IPS-18a (cell line): Measurements from ENCODE around the gene CLDN22.
"Not testable (repeated sequence)": the region's sequence is repeated elsewhere in the genome, so short reads cannot be mapped to it uniquely, and the experiment has no call there.

Source experiments
- H3K27ac ChIP-seq: one replicate; pipeline ENCODE4 v1.5.1; 2013; ENCODE audit warnings: low read length
- H3K27me3 ChIP-seq: one replicate; pipeline ENCODE4 v1.6.1; 2013; ENCODE audit warnings: mild to moderate bottlenecking, low read length; ENCODE audit not compliant: control insufficient read depth, insufficient read depth
- H3K36me3 ChIP-seq: one replicate; pipeline ENCODE4 v1.6.1; 2013; ENCODE audit warnings: low read depth, low read length; ENCODE audit not compliant: control insufficient read depth
- H3K4me1 ChIP-seq: one replicate; pipeline ENCODE4 v1.6.1; 2013; ENCODE audit warnings: low read depth, low read length; ENCODE audit not compliant: control insufficient read depth
- H3K4me3 ChIP-seq: one replicate; pipeline ENCODE4 v1.5.1; 2013; ENCODE audit warnings: low read length
- H3K9ac ChIP-seq: one replicate; pipeline ENCODE4 v1.6.1; 2013; ENCODE audit warnings: mild to moderate bottlenecking, low read length, moderate library complexity
- H3K9me3 ChIP-seq: one replicate; pipeline ENCODE4 v1.6.1; 2013; ENCODE audit warnings: low read depth, low read length; ENCODE audit not compliant: control insufficient read depth

The CLDN22 gene

DNA sequence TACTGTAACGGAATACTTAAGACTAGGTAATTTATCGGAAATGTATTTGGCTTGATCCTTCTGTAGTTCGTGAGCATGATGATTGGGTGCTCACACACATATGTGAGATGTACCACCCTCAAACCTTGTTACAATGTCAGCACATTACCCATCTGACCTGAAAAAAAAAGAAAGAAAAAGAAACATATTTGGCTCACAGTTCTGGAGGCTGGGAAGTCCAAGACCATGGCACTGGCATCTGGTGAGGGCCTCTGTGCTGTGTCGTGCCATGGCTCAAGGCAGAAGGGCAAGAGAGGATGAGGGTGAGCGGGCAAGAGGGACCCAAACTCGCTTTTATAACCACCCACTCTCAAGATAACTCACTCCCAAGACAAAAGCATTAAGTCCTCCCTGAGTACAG is 9.2 kb upstream of the CLDN22 start:
- Histone ChIP-seq H3K9ac (no peak overlapping the region), H3K27ac (no peak overlapping the region), H3K27me3 (no peaks in the 10 kb centered on the region), H3K9me3 (no peaks in the 10 kb centered on the region), H3K36me3 (no peaks in the 10 kb centered on the region), H3K4me1 (no peaks in the 10 kb centered on the region), H3K4me3 (no peak overlapping the region)

DNA sequence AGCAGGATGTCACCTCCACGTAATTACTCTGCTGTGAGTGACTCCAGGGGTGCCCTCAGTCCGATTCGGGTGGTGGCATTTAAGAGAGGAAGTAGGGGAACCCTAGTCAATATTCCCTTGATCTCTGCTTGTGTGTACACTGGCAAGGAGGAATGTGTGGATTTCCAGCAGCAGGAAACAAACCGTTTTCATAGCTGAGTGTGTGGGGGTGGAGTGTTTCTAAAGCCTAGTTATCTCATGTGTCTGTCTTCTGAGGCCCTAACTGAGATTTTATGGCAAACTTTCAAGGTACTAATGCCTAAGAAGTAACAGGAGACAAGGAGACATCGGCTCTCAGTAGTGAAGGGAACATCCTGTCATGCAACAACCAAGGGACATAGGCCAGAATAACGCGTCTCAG is 8.8 kb upstream of the CLDN22 start:
- H3K36me3 ChIP-seq = no peaks in the 10 kb centered on the region
- H3K4me3 ChIP-seq = no peak overlapping the region
- no peaks in the 10 kb centered on the region for H3K4me1 ChIP-seq
- H3K27ac ChIP-seq = no peak overlapping the region
- no peaks in the 10 kb centered on the region for H3K9me3 ChIP-seq
- no peak overlapping the region for H3K9ac ChIP-seq
- H3K27me3 ChIP-seq = no peaks in the 10 kb centered on the region

DNA sequence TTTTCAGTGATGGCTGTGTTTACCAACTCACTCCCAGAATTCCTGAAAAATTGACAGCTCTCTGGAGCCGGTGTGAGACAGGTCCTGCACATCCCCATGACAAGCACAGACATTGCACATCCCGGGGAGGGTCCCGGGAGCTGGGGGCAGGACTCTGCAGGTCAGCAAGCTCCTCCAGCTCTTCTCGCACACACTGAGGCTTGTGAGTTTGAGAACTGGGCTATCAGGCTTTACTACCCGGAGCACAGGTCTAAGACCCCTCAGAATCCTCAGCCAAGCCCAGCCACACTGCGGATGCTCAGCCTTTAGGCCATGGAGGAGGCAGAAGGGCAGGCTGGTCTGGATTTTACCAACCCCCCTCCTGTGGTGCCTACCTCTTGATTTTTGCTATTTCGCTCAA is 7.8 kb upstream of the CLDN22 start:
- no peak overlapping the region for H3K27ac ChIP-seq
- H3K4me1 ChIP-seq = no peaks in the 10 kb centered on the region
- H3K36me3 ChIP-seq = no peaks in the 10 kb centered on the region
- no peak overlapping the region for H3K4me3 ChIP-seq
- no peaks in the 10 kb centered on the region for H3K27me3 ChIP-seq
- no peaks in the 10 kb centered on the region for H3K9me3 ChIP-seq
- H3K9ac ChIP-seq = no peak overlapping the region

DNA sequence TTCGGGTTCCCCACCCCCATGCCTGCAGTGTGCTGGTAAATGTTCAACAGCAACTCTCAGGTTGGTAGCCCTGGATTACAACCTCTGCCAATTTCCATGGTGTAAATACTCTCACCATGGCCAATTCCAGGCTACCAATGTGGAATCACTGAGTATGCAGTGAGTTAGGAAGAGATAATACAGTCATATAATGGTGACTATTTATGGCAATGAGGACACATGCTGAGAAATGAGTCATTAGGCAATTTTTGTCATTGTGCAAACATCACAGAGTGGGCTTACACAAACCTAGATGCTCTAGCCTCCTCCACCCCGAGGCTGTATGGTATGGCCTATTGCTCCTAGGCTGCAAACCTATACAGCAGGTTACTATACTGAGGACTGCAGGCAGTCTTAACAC is 6.8 kb upstream of the CLDN22 start:
- no peaks in the 10 kb centered on the region for H3K4me1 ChIP-seq
- no peaks in the 10 kb centered on the region for H3K27me3 ChIP-seq
- H3K9me3 ChIP-seq = no peaks in the 10 kb centered on the region
- H3K9ac ChIP-seq = no peak overlapping the region
- H3K4me3 ChIP-seq = no peak overlapping the region
- H3K27ac ChIP-seq = no peak overlapping the region
- H3K36me3 ChIP-seq = no peaks in the 10 kb centered on the region

DNA sequence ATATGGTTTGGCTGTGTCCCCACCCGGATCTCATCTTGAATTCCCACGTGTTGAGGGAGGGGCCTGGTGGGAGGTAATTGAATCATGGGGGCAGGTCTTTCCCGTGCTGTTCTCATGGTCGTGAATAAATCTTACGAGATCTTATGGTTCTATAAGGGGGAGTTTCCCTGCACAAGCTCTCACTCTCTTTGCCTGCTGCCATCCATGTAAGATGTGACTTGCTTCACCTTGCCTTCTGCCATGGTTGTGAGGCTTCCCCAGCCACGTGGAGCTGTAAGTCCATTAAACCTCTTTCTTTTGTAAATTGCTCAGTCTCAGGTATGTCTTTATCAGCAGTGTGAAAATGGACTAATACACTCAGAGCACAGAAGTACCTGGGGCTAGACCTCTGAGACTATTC is 6.3 kb upstream of the CLDN22 start:
- not testable (repeated sequence) for H3K27ac ChIP-seq, H3K9ac ChIP-seq, H3K27me3 ChIP-seq, H3K4me3 ChIP-seq, H3K36me3 ChIP-seq, H3K4me1 ChIP-seq, H3K9me3 ChIP-seq

DNA sequence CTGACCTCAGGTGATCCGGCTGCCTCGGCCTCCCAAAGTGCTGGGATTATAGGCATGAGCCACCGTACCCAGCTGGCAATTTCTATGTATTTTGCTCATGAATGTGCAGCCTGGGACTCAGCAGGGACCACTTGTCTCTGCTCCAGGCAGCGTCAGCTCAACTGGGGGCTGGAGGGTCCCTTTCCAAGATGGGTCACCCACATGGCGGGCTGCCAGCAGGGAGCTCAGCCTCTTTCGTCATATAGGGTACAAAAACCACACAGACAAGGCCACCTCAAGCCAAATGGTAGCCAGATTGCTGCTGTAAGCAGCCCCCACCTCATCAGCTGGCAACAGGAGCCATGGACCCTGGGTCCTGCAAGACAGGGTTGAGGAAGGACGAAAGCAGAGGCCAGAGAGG is 4.5 kb upstream of the CLDN22 start:
- Histone ChIP-seq H3K9ac (no peak overlapping the region), H3K4me1 (no peaks in the 10 kb centered on the region), H3K4me3 (no peak overlapping the region), H3K27me3 (no peaks in the 10 kb centered on the region), H3K36me3 (no peaks in the 10 kb centered on the region), H3K27ac (no peak overlapping the region), H3K9me3 (no peaks in the 10 kb centered on the region)

DNA sequence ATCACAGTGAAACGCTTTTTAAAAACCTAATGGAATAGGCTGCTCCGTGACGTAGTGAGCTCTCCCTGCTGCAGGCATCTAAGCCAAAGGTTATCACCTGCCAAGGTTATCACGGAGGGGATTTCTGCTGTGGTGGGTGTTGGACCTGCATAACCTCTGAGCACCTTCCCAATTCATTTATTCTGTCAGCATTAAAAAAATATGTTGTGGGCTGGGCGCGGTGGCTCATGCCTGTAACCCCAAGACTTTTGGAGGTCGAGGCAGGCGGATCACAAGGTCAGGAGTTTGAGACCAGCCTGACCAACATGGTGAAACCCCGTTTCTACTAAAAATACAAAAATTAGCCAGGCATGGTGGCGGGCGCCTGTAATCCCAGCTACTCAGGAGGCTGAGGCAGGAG is 4.0 kb upstream of the CLDN22 start:
- H3K9ac ChIP-seq, H3K9me3 ChIP-seq, H3K27ac ChIP-seq, H3K4me1 ChIP-seq, H3K4me3 ChIP-seq, H3K27me3 ChIP-seq, H3K36me3 ChIP-seq: not testable (repeated sequence)

DNA sequence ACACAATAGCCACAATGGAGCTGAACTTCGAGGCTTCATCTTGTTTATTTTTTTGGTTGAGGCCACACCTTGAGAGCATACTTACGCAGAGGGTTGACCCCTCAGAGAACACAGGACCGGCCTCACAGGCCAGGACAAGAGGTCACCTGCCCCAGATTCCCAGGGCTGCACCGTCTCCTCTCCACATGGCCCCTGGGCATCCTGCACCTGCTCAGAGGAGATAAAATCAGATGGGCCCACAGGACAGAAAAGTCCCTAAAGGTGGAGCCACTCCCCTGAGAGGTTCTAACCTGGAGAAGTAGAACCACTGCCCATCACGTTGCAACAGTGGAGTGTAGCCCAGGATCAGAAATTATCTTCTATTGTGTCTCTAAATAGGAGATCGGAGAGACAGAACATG is 3.2 kb upstream of the CLDN22 start:
- Histone ChIP-seq H3K9me3 (no peaks in the 10 kb centered on the region), H3K27ac (no peak overlapping the region), H3K4me1 (no peaks in the 10 kb centered on the region), H3K4me3 (no peak overlapping the region), H3K36me3 (no peaks in the 10 kb centered on the region), H3K27me3 (no peaks in the 10 kb centered on the region), H3K9ac (no peak overlapping the region)

DNA sequence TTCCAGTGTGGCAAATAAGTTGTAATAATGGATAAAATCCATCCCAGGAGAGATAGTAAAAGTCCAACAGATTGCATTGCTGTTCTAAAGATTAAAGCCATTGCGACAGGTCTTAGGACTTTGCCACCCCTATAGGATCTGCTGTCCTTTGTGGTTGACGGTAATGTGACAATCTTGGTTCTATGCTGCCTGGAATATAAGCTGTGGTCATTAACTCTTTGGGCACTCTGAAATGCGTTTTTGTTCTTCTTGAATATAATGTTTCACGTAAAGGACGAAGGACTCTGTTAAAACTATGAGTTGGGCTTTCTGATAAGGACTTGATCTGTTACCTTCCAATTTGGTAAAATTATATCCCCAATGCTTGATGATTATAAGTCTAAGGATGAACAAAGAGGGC is 2.2 kb upstream of the CLDN22 start, which contains the start of gene CLDN24:
Gene CLDN24, minus strand, starts transcription at position 101 of the 400 bp plus-strand sequence. Its CDS starts 0 bp downstream, at position 101.
- no peaks in the 10 kb centered on the region for H3K4me1 ChIP-seq
- H3K36me3 ChIP-seq = no peaks in the 10 kb centered on the region
- no peak within 1 kb of the TSS for H3K9ac ChIP-seq
- no peak within 1 kb of the TSS for H3K4me3 ChIP-seq
- no peak within 1 kb of the TSS for H3K27ac ChIP-seq
- H3K9me3 ChIP-seq = no peaks in the 10 kb centered on the region
- H3K27me3 ChIP-seq = no peaks in the 10 kb centered on the region

DNA sequence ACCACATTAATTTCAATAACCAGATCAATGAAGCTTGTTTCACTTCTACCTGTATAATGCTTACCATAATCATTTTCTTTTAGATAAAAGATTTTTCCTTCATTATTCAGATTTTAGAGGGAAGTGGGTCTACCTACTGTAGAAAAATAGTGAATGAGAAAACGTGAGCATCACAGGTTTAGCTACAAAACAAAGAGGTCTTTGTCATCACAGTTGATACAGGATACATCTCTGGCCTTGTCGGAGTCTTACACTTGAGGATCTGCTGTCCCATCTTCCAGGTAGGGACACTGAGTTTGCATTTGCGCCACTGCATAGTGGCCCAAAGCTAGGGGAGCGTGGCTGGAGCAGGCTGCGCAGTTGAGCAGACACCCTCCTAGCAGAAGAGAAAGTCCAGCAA is 1.4 kb upstream of the CLDN22 start:
- Histone ChIP-seq H3K9ac (no peak overlapping the region), H3K27ac (no peak overlapping the region), H3K4me1 (no peaks in the 10 kb centered on the region), H3K36me3 (no peaks in the 10 kb centered on the region), H3K27me3 (no peaks in the 10 kb centered on the region), H3K4me3 (no peak overlapping the region), H3K9me3 (no peaks in the 10 kb centered on the region)

DNA sequence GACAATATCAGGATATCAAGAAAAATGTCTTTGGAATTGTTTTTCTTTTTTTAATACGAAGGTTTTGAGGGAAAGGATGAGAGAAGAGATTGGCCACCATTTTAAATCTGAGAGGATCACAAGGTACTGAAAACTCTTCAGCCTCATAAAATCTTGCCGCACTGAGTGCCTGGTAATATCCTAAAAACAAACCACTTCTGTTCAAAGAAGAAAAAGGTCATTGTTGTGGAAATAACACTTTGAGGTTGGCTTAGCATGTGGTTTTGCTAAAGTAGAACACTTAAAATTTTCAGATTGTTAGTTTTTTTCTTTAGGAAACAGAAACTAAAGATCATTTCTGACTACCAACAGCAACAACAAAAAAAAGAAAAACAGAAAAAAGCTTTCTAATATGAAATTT is 1.0 kb upstream of the CLDN22 start:
- Histone ChIP-seq H3K4me3 (no peak overlapping the region), H3K9me3 (no peaks in the 10 kb centered on the region), H3K9ac (no peak overlapping the region), H3K27me3 (no peaks in the 10 kb centered on the region), H3K4me1 (no peaks in the 10 kb centered on the region), H3K27ac (no peak overlapping the region), H3K36me3 (no peaks in the 10 kb centered on the region)

DNA sequence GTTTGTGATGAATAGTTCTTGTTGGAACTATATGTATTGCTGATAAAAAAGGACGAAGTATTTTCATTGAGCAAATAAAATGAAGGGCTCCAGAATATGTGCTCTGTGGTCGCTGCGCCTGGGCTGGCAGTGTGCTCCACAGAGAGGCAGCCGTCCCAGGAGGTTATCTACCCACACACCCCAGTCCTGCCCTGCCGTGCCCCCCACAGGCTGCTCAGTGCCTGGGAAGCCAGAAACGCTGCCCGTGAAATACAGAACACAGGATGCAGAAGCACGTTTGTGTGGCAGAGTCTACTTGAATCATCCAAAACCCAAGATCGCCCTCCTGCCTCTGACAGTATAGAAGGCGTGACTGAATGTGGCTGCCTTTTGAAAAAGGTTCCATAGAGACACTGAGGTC is 1.4 kb downstream of the CLDN22 start:
- Histone ChIP-seq H3K9me3 (no peaks in the 10 kb centered on the region), H3K4me1 (no peaks in the 10 kb centered on the region), H3K27ac (no peak overlapping the region), H3K27me3 (no peaks in the 10 kb centered on the region), H3K36me3 (peaks cover 5% of the 10 kb centered on the region), H3K9ac (no peak overlapping the region), H3K4me3 (no peak overlapping the region)

DNA sequence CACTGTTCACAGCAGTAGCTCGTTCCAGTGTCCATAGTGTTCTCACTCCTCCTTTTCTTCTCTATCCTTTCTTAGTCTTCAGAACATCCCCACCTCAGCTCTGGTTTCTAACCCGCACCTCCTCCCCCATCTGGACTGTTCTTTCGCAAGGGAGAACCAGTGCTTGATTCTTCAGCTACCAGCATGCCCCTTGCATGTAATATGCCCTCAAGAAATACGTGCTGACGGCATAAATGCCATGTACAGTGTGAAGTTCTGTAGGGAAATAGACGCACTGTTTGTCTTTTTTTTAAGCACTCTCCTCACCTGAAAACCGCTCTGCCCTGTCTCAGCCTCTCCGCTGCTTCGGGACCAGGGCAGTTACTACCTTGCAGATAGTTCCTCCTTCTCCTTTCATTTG is 5.3 kb downstream of the CLDN22 start:
- no peaks in the 10 kb centered on the region for H3K9me3 ChIP-seq
- no peaks in the 10 kb centered on the region for H3K27me3 ChIP-seq

More for the DNA sequence above, 5.3 kb downstream of the CLDN22 start:
- peaks cover 19% of the 10 kb centered on the region for H3K36me3 ChIP-seq
- no peaks in the 10 kb centered on the region for H3K4me1 ChIP-seq
- no peak overlapping the region for H3K4me3 ChIP-seq
- no peak overlapping the region for H3K9ac ChIP-seq
- H3K27ac ChIP-seq = no peak overlapping the region
